ENCODE data around the gene CCDC158. TPM values are rescaled to one million over a fixed set of nuclear protein-coding genes. Genes with fewer than 3 reads are reported as not detected.
"Not testable (repeated sequence)": the region's sequence is repeated elsewhere in the genome, so short reads cannot be mapped to it uniquely, and the experiment has no call there.

Gene CCDC158
- total and polyA plus RNA-seq, 4 donors = 0.63 to 1.9 (median 1.4) TPM

GRCh38 chr4:76366737-76367136 lies 54.2 kb downstream of the CCDC158 start:
- 90 to 93% methylated on average over 4 of the region's 4 CpGs for WGBS, 2 donors
- H3K36me3 ChIP-seq (ENCODE audit: control insufficient read depth in 1 of 2, insufficient read depth in 2 of 2, low read length in 1 of 2) = no peaks in the 10 kb centered on the region
- no peak overlapping the region for H3K4me3 ChIP-seq (ENCODE audit: low read length in 2 of 2)
- ATAC-seq (ENCODE audit: low FRiP score) = no peak
- no peak for DNase-seq
- no peaks in the 10 kb centered on the region for H3K4me1 ChIP-seq (ENCODE audit: control insufficient read depth in 1 of 2, insufficient read depth in 2 of 2, low read length in 2 of 2)
- no peak overlapping the region for H3K27ac ChIP-seq (ENCODE audit: low read depth in 1 of 2, low read length in 2 of 2)
- intact Hi-C loops (cut with DNase I) = no loop called here
- no peaks in the 10 kb centered on the region for H3K27me3 ChIP-seq (ENCODE audit: control insufficient read depth in 1 of 2, insufficient read depth in 2 of 2, low read length in 1 of 2)
- no peaks in the 10 kb centered on the region for H3K9me3 ChIP-seq (ENCODE audit: control insufficient read depth, low read length)

- Histone ChIP-seq H3K4me3 (ENCODE audit: low read length in 2 of 2) (no peak overlapping the region), H3K9me3 (ENCODE audit: control insufficient read depth, low read length) (peaks cover 1% of the 10 kb centered on the region), H3K27me3 (ENCODE audit: control insufficient read depth in 1 of 2, insufficient read depth in 2 of 2, low read length in 1 of 2) (no peaks in the 10 kb centered on the region), H3K4me1 (ENCODE audit: control insufficient read depth in 1 of 2, insufficient read depth in 2 of 2, low read length in 2 of 2) (no peaks in the 10 kb centered on the region), H3K27ac (ENCODE audit: low read depth in 1 of 2, low read length in 2 of 2) (no peak overlapping the region), H3K36me3 (ENCODE audit: control insufficient read depth in 1 of 2, insufficient read depth in 2 of 2, low read length in 1 of 2) (no peaks in the 10 kb centered on the region)
- no peak for ATAC-seq (ENCODE audit: low FRiP score)
- DNase-seq = no peak
- 67 to 81% methylated on average over 3 of the region's 3 CpGs for WGBS, 2 donors
- intact Hi-C loops (cut with DNase I) = no loop called here
Observed at GRCh38 chr4:76365636-76366035, 55.3 kb downstream of the CCDC158 start.

GRCh38 chr4:76364763-76365162 lies 56.2 kb downstream of the CCDC158 start:
- DNase-seq = no peak
- Histone ChIP-seq H3K27ac (ENCODE audit: low read depth in 1 of 2, low read length in 2 of 2) (no peak overlapping the region), H3K9me3 (ENCODE audit: control insufficient read depth, low read length) (peaks cover 4% of the 10 kb centered on the region), H3K36me3 (ENCODE audit: control insufficient read depth in 1 of 2, insufficient read depth in 2 of 2, low read length in 1 of 2) (no peaks in the 10 kb centered on the region), H3K27me3 (ENCODE audit: control insufficient read depth in 1 of 2, insufficient read depth in 2 of 2, low read length in 1 of 2) (no peaks in the 10 kb centered on the region), H3K4me3 (ENCODE audit: low read length in 2 of 2) (no peak overlapping the region), H3K4me1 (ENCODE audit: control insufficient read depth in 1 of 2, insufficient read depth in 2 of 2, low read length in 2 of 2) (no peaks in the 10 kb centered on the region)
- no peak for ATAC-seq (ENCODE audit: low FRiP score)
- intact Hi-C loops (cut with DNase I) = no loop called here
- WGBS, 2 donors = 86 to 90% methylated on average over 3 of the region's 3 CpGs

GRCh38 chr4:76363556-76364290 lies 57.2 kb downstream of the CCDC158 start:
- H3K36me3 ChIP-seq (ENCODE audit: control insufficient read depth in 1 of 2, insufficient read depth in 2 of 2, low read length in 1 of 2) = no peaks in the 10 kb centered on the region
- H3K4me1 ChIP-seq (ENCODE audit: control insufficient read depth in 1 of 2, insufficient read depth in 2 of 2, low read length in 2 of 2) = no peaks in the 10 kb centered on the region
- H3K27ac ChIP-seq (ENCODE audit: low read depth in 1 of 2, low read length in 2 of 2) = no peak overlapping the region
- DNase-seq (no peak), ATAC-seq (ENCODE audit: low FRiP score) (no peak)
- 85 to 87% methylated on average over 6 of the region's 6 CpGs for WGBS, 2 donors
- H3K9me3 ChIP-seq (ENCODE audit: control insufficient read depth, low read length) = peaks cover 4% of the 10 kb centered on the region
- H3K4me3 ChIP-seq (ENCODE audit: low read length in 2 of 2) = no peak overlapping the region
- H3K27me3 ChIP-seq (ENCODE audit: control insufficient read depth in 1 of 2, insufficient read depth in 2 of 2, low read length in 1 of 2) = no peaks in the 10 kb centered on the region
- intact Hi-C loops (cut with DNase I) = no loop called here

- Histone ChIP-seq H3K27ac (ENCODE audit: low read depth in 1 of 2, low read length in 2 of 2) (no peak overlapping the region), H3K27me3 (ENCODE audit: control insufficient read depth in 1 of 2, insufficient read depth in 2 of 2, low read length in 1 of 2) (no peaks in the 10 kb centered on the region), H3K4me1 (ENCODE audit: control insufficient read depth in 1 of 2, insufficient read depth in 2 of 2, low read length in 2 of 2) (no peaks in the 10 kb centered on the region), H3K36me3 (ENCODE audit: control insufficient read depth in 1 of 2, insufficient read depth in 2 of 2, low read length in 1 of 2) (no peaks in the 10 kb centered on the region), H3K4me3 (ENCODE audit: low read length in 2 of 2) (no peak overlapping the region), H3K9me3 (ENCODE audit: control insufficient read depth, low read length) (peaks cover 5% of the 10 kb centered on the region)
- ATAC-seq (ENCODE audit: low FRiP score) (no peak), DNase-seq (no peak)
- WGBS, 2 donors = 90 to 96% methylated on average over 3 of the region's 3 CpGs
- intact Hi-C loops (cut with DNase I) = no loop called here
Observed at GRCh38 chr4:76361689-76362412, 59.1 kb downstream of the CCDC158 start.

- ATAC-seq (ENCODE audit: low FRiP score) = not testable (repeated sequence)
Observed at GRCh38 chr4:76359881-76360466, 61.0 kb downstream of the CCDC158 start.

GRCh38 chr4:76357981-76358380 lies 63.0 kb downstream of the CCDC158 start:
- intact Hi-C loops (cut with DNase I) = no loop called here
- H3K36me3 ChIP-seq (ENCODE audit: control insufficient read depth in 1 of 2, insufficient read depth in 2 of 2, low read length in 1 of 2) = no peaks in the 10 kb centered on the region
- ATAC-seq (ENCODE audit: low FRiP score) (no peak), DNase-seq (no peak)
- no peaks in the 10 kb centered on the region for H3K4me1 ChIP-seq (ENCODE audit: control insufficient read depth in 1 of 2, insufficient read depth in 2 of 2, low read length in 2 of 2)
- H3K27me3 ChIP-seq (ENCODE audit: control insufficient read depth in 1 of 2, insufficient read depth in 2 of 2, low read length in 1 of 2) = no peaks in the 10 kb centered on the region
- H3K4me3 ChIP-seq (ENCODE audit: low read length in 2 of 2) = no peak overlapping the region
- H3K27ac ChIP-seq (ENCODE audit: low read depth in 1 of 2, low read length in 2 of 2) = no peak overlapping the region
- 60 to 72% methylated on average over 2 of the region's 2 CpGs for WGBS, 2 donors
- peaks cover 5% of the 10 kb centered on the region for H3K9me3 ChIP-seq (ENCODE audit: control insufficient read depth, low read length)

More at GRCh38 chr4:76359881-76360466, 61.0 kb downstream of the CCDC158 start:
- H3K27me3 ChIP-seq (ENCODE audit: control insufficient read depth in 1 of 2, insufficient read depth in 2 of 2, low read length in 1 of 2); DNase-seq; H3K36me3 ChIP-seq (ENCODE audit: control insufficient read depth in 1 of 2, insufficient read depth in 2 of 2, low read length in 1 of 2); H3K4me1 ChIP-seq (ENCODE audit: control insufficient read depth in 1 of 2, insufficient read depth in 2 of 2, low read length in 2 of 2); intact Hi-C loops (cut with DNase I); H3K27ac ChIP-seq (ENCODE audit: low read depth in 1 of 2, low read length in 2 of 2); H3K4me3 ChIP-seq (ENCODE audit: low read length in 2 of 2); H3K9me3 ChIP-seq (ENCODE audit: control insufficient read depth, low read length): not testable (repeated sequence)

GRCh38 chr4:76354517-76355473 lies 66.1 kb downstream of the CCDC158 start:
- no peak overlapping the region for H3K27ac ChIP-seq (ENCODE audit: low read depth in 1 of 2, low read length in 2 of 2)
- WGBS, 2 donors = 38 to 48% methylated on average over 9 of the region's 9 CpGs

More at GRCh38 chr4:76354517-76355473, 66.1 kb downstream of the CCDC158 start:
- Histone ChIP-seq H3K4me1 (ENCODE audit: control insufficient read depth in 1 of 2, insufficient read depth in 2 of 2, low read length in 2 of 2) (no peaks in the 10 kb centered on the region), H3K9me3 (ENCODE audit: control insufficient read depth, low read length) (peaks cover 2% of the 10 kb centered on the region), H3K36me3 (ENCODE audit: control insufficient read depth in 1 of 2, insufficient read depth in 2 of 2, low read length in 1 of 2) (no peaks in the 10 kb centered on the region), H3K4me3 (ENCODE audit: low read length in 2 of 2) (no peak overlapping the region), H3K27me3 (ENCODE audit: control insufficient read depth in 1 of 2, insufficient read depth in 2 of 2, low read length in 1 of 2) (no peaks in the 10 kb centered on the region)
- intact Hi-C loops (cut with DNase I) = no loop called here
- DNase-seq (no peak), ATAC-seq (ENCODE audit: low FRiP score) (no peak)
